Endothelial cell (in vitro differentiated cells): ENCODE data around the gene SLC44A3. TPM values are rescaled to one million over a fixed set of nuclear protein-coding genes. Genes with fewer than 3 reads are reported as not detected.

Experiments
- DNase-seq: peaks from one replicate; pipeline ENCODE4 v3.0.0; 2021; ENCODE audit warnings: low spot score
- H3K27ac Mint-ChIP-seq: one replicate; pipeline ENCODE4 v1.8.0; 2021; ENCODE audit warnings: mixed read lengths, inconsistent platforms; ENCODE audit not compliant: unreplicated experiment
- H3K27me3 Mint-ChIP-seq: one replicate; pipeline ENCODE4 v1.8.0; 2021; ENCODE audit warnings: mild to moderate bottlenecking, moderate library complexity, mixed read lengths, inconsistent platforms; ENCODE audit not compliant: unreplicated experiment
- H3K36me3 Mint-ChIP-seq: one replicate; pipeline ENCODE4 v1.8.0; 2021; ENCODE audit warnings: mild to moderate bottlenecking, low read depth, mixed read lengths, inconsistent platforms; ENCODE audit not compliant: unreplicated experiment
- H3K4me1 Mint-ChIP-seq: one replicate; pipeline ENCODE4 v1.8.0; 2021; ENCODE audit warnings: mild to moderate bottlenecking, mixed read lengths, inconsistent platforms; ENCODE audit not compliant: unreplicated experiment
- H3K4me3 Mint-ChIP-seq: one replicate; pipeline ENCODE4 v1.8.0; 2021; ENCODE audit warnings: mild to moderate bottlenecking, mixed read lengths, inconsistent platforms; ENCODE audit not compliant: unreplicated experiment
- H3K9me3 Mint-ChIP-seq: one replicate; pipeline ENCODE4 v1.8.0; 2021; ENCODE audit warnings: mixed read lengths, inconsistent platforms; ENCODE audit not compliant: unreplicated experiment
- total RNA-seq: library from RNA; stranded (reverse); fragmentation: NEBNext Ultra II Directional; extraction: Animal tissue kit (Norgen Biotek cat#: 25700); gene quantifications from one replicate; pipeline ENCODE4 v1.2.1, GENCODE V29; 2021; ENCODE audit not compliant: unreplicated experiment
- TF ChIP-seq, protein P1 (sequence below): fragments of 200-600 bp; sonication (generic); IDR thresholded peaks from one replicate; pipeline ENCODE4 v1.5.0; 2021; ENCODE audit warnings: antibody characterized with exemption; ENCODE audit not compliant: unreplicated experiment

The SLC44A3 gene
- total RNA-seq, 1 donor from 2014 or later = 2.7 TPM

DNA sequence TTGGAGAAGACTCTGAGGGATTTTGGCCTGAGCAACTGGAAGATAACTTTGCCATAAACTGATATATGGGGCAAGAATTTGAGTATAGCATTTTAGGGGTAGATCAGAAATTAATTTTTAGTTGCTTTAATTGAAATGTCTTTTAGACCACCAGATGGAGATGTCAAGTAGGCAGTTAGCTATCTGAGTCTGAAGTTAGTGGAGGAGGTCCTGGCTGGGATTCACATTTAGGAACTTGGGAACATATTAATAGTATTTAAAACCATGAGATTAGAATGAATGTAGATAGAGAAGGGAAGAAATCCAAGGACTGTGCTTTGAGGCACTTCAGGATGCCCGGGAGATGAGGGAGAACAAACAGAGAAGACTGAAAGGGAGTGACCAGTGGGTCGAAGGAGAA, 32.6 kb downstream of the SLC44A3 start:
- no peaks in the 10 kb centered on the region for H3K9me3 Mint-ChIP-seq
- H3K27ac Mint-ChIP-seq = no peak overlapping the region
- H3K4me1 Mint-ChIP-seq = no peaks in the 10 kb centered on the region
- no peak for DNase-seq
- peaks cover 3% of the 10 kb centered on the region for H3K27me3 Mint-ChIP-seq
- TF ChIP-seq, protein P1, sequence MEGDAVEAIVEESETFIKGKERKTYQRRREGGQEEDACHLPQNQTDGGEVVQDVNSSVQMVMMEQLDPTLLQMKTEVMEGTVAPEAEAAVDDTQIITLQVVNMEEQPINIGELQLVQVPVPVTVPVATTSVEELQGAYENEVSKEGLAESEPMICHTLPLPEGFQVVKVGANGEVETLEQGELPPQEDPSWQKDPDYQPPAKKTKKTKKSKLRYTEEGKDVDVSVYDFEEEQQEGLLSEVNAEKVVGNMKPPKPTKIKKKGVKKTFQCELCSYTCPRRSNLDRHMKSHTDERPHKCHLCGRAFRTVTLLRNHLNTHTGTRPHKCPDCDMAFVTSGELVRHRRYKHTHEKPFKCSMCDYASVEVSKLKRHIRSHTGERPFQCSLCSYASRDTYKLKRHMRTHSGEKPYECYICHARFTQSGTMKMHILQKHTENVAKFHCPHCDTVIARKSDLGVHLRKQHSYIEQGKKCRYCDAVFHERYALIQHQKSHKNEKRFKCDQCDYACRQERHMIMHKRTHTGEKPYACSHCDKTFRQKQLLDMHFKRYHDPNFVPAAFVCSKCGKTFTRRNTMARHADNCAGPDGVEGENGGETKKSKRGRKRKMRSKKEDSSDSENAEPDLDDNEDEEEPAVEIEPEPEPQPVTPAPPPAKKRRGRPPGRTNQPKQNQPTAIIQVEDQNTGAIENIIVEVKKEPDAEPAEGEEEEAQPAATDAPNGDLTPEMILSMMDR = no peak
- no peak overlapping the region for H3K4me3 Mint-ChIP-seq
- no peaks in the 10 kb centered on the region for H3K36me3 Mint-ChIP-seq

DNA sequence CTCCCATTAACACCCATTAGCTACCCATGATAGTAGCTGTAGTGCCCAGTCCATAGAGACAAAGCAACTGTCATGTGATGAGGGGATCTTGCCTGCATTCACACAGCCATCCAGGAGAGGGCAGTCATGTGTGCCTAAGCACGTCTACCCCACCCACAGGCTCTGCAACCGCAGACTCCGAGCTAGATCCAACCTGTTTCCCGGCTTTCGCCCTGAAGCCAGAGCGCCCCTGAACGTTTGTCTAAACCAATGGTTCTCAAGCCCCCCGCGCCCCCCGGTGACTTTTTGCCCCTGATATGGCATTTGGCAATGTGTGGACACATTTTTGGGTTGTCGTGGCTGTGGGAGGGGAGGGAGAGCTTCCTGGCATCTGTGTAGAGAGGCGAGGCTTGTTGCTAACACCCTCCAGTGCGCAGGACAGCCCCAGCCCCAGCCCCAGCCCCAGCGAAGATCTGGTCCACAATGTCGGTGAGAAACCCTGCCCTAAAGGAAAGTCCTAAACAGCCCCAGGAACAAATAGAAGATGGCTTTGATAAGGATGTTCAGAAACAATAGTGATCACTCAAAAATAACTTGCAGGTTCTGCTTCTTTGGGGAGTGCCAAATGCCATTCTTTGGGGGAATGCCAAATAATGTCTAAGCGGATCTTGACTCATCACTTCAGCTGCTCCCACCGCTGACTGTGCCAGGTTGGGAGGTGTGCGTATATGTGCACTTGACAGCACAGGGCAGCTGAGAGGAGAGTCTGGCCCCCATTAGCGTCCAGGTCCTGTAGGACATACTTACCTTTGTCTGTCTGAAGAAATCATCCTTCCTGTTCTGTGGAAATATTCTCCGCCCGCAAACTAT, 34.5 kb downstream of the SLC44A3 start:
- Mint-ChIP-seq H3K4me1 (no peaks in the 10 kb centered on the region), H3K27ac (no peak overlapping the region), H3K9me3 (no peaks in the 10 kb centered on the region), H3K36me3 (no peaks in the 10 kb centered on the region), H3K4me3 (no peak overlapping the region), H3K27me3 (peaks cover under 1% of the 10 kb centered on the region)
- TF ChIP-seq, protein P1 = peak; percentile 67
- peak; percentile 82 for DNase-seq

DNA sequence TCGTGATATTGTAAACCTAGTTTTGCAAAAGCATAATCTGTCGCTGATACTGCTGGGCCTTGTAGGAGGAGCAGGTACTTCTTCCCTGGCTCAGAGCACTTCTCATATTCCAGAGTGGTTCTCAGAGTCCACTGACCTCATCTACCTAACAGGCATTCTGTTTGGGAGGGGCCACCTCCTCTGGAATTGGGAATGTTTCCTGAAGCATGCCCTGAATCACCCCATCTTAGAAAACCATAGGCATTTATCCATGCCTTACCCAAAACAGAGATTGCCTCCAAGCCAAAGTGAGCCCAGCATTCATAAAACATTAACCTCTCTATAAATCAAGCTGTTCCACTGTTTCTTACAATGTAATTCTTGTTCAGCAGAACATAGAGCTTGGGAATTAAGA, 35.1 kb downstream of the SLC44A3 start:
- H3K27ac Mint-ChIP-seq = no peak overlapping the region
- H3K9me3 Mint-ChIP-seq = no peaks in the 10 kb centered on the region
- no peak overlapping the region for H3K4me3 Mint-ChIP-seq

DNA sequence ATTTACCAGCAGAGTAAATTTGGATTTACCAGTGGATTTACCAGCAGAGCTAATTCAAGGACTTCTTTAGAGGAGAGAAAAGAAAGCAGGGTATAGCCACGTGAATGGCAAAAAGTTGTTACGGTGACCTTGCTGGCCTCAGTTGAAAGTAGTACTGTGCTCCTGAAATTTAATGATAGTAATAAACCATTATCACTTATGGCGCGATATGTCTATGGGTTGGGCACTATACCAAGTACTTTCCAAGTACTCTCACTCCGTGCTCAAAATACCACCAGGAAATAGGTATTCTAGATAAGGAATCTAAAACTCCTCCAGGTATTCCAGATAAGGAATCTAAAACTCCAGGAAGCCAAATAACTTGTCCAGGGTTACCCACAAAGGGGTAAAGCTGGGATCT, 35.8 kb downstream of the SLC44A3 start:
- Mint-ChIP-seq H3K4me1 (peaks cover 6% of the 10 kb centered on the region), H3K27ac (no peak overlapping the region), H3K9me3 (no peaks in the 10 kb centered on the region), H3K27me3 (no peaks in the 10 kb centered on the region), H3K36me3 (no peaks in the 10 kb centered on the region), H3K4me3 (no peak overlapping the region)
- TF ChIP-seq, protein P1 = no peak
- no peak for DNase-seq

More for the DNA sequence above, 35.1 kb downstream of the SLC44A3 start:
- H3K27me3 Mint-ChIP-seq = no peaks in the 10 kb centered on the region
- TF ChIP-seq, protein P1 = no peak
- H3K36me3 Mint-ChIP-seq = no peaks in the 10 kb centered on the region
- no peak for DNase-seq
- H3K4me1 Mint-ChIP-seq = peaks cover 6% of the 10 kb centered on the region

DNA sequence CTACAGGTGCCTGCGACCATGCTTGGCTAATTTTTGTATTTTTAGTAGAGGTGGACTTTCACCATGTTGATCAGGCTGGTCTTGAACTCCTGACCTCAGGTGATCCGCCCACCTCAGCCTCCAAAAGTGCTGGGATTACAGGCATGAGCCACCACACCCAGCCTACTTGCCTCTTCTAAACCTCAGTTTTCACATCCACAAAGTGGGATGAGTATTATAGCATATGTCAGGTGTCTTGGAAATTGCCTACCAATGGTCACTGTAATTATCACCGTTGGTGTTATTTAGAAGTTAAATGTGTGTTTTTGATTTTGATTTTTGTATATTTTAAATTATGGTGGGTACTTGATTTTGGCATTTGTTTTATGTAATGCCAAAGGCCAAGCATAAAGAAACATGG, 36.7 kb downstream of the SLC44A3 start:
- DNase-seq = no peak
- no peak overlapping the region for H3K4me3 Mint-ChIP-seq
- no peak overlapping the region for H3K27ac Mint-ChIP-seq
- H3K9me3 Mint-ChIP-seq = no peaks in the 10 kb centered on the region
- no peaks in the 10 kb centered on the region for H3K36me3 Mint-ChIP-seq
- TF ChIP-seq, protein P1 = no peak
- peaks cover 6% of the 10 kb centered on the region for H3K4me1 Mint-ChIP-seq
- H3K27me3 Mint-ChIP-seq = no peaks in the 10 kb centered on the region
